A549 (cell line): ENCODE data around the gene CCDC57.

Experiments used
- EHMT2 ChIP-seq: fragments of 200-600 bp; sonication (generic); IDR thresholded peaks from 2 replicates; pipeline ENCODE4 v1.6.1; 2016; ENCODE audit warnings: antibody characterized with exemption, low read depth, mild to moderate bottlenecking, moderate library complexity
- EP300 ChIP-seq, 2 experiments: fragments of >200 bp; sonication (Bioruptor Twin); formaldehyde crosslinking; IDR thresholded peaks; 2 replicates in 1 of 2; 3 replicates in 1 of 2; pipeline ENCODE4 v1.6.1; 2016 to 2017
- FOSL2 ChIP-seq, 2 experiments: fragments of 450-650 bp in 1 of 2; fragments of >200 bp in 1 of 2; sonication (Bioruptor Twin) in 1 of 2; formaldehyde crosslinking; IDR thresholded peaks; 2 replicates each; pipeline versions ENCODE4 v1.5.0 to v1.6.1; 2016 to 2020; ENCODE audit warnings: mild to moderate bottlenecking in 1 of 2, moderate library complexity in 1 of 2
- KDM5A ChIP-seq: fragments of 200-600 bp; sonication (generic); IDR thresholded peaks from 2 replicates; pipeline ENCODE4 v1.6.1; 2016; ENCODE audit warnings: antibody characterized with exemption, mild to moderate bottlenecking
- NPAS2 ChIP-seq: fragments of 250-450 bp; sonication (Bioruptor Pico); IDR thresholded peaks from 2 replicates; pipeline ENCODE4 v1.8.0; 2022; ENCODE audit warnings: mild to moderate bottlenecking, moderate library complexity, borderline replicate concordance
- NR3C1 ChIP-seq: fragments of >200 bp; sonication (Bioruptor Twin); formaldehyde crosslinking; IDR thresholded peaks from 3 replicates; pipeline ENCODE4 v1.6.1; 2017
- POLR2A ChIP-seq: IDR thresholded peaks from 2 replicates; pipeline ENCODE4 v1.6.1; 2012; ENCODE audit warnings: mild to moderate bottlenecking, low read length
- TF ChIP-seq, protein P1 (sequence below): fragments of 200-600 bp; sonication (generic); IDR thresholded peaks from 2 replicates; pipeline ENCODE4 v1.6.1; 2016; ENCODE audit warnings: antibody characterized with exemption, mild to moderate bottlenecking, moderate library complexity
- TF ChIP-seq, protein P2 (sequence below): fragments of >200 bp; sonication (Bioruptor Twin); formaldehyde crosslinking; IDR thresholded peaks from 3 replicates; pipeline ENCODE4 v1.5.1; 2016
- TF ChIP-seq, protein P3 (sequence below): fragments of 450-650 bp; IDR thresholded peaks from 2 replicates; pipeline ENCODE4 v1.6.1; 2014; ENCODE audit warnings: antibody characterized with exemption
- TF ChIP-seq, protein P4 (sequence below): IDR thresholded peaks from 2 replicates; pipeline ENCODE4 v1.6.1; 2012

DNA sequence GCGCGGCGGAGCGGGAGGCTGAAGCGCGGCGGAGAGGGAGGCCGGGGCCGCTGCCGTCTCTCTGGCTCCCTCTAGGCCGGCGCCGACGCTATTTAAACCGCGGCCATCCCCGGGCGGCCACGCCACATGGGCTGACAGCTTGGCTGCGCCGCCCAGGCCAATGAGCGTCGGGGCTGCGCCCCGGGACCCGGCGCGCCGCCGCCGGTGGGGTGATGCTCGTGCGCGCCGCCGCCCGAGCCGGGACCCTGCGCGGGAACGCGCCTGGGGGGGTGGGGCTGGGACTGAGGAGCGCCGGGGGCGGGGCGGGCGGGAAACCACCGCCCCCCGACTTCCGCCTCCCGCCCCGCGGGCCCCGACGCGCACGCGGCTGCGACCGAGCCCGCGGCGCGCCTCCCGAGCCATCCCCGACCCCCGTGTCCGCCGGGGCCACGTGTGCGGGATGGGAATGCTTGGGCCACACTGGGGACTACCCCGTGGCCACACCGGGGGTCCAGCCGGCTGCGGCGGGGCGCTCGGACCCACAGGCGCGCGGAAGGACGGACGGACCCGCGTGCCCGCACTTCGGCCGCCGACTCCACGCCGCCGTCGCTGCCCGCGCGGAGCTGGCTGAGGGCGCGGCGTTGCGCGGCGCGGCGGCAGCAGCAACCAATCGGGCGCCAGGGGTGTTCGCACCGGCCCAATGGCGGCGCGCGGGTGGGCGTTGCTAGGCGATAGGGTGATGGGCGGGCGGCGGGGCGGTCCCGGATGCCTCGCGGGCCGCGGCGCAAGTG is 114.3 kb downstream of the CCDC57 start, which contains the start of gene FASN:
- TF ChIP-seq, protein P1, sequence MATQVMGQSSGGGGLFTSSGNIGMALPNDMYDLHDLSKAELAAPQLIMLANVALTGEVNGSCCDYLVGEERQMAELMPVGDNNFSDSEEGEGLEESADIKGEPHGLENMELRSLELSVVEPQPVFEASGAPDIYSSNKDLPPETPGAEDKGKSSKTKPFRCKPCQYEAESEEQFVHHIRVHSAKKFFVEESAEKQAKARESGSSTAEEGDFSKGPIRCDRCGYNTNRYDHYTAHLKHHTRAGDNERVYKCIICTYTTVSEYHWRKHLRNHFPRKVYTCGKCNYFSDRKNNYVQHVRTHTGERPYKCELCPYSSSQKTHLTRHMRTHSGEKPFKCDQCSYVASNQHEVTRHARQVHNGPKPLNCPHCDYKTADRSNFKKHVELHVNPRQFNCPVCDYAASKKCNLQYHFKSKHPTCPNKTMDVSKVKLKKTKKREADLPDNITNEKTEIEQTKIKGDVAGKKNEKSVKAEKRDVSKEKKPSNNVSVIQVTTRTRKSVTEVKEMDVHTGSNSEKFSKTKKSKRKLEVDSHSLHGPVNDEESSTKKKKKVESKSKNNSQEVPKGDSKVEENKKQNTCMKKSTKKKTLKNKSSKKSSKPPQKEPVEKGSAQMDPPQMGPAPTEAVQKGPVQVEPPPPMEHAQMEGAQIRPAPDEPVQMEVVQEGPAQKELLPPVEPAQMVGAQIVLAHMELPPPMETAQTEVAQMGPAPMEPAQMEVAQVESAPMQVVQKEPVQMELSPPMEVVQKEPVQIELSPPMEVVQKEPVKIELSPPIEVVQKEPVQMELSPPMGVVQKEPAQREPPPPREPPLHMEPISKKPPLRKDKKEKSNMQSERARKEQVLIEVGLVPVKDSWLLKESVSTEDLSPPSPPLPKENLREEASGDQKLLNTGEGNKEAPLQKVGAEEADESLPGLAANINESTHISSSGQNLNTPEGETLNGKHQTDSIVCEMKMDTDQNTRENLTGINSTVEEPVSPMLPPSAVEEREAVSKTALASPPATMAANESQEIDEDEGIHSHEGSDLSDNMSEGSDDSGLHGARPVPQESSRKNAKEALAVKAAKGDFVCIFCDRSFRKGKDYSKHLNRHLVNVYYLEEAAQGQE = no peak; the same call in 1 of the 2 replicates
- TF ChIP-seq, protein P2, sequence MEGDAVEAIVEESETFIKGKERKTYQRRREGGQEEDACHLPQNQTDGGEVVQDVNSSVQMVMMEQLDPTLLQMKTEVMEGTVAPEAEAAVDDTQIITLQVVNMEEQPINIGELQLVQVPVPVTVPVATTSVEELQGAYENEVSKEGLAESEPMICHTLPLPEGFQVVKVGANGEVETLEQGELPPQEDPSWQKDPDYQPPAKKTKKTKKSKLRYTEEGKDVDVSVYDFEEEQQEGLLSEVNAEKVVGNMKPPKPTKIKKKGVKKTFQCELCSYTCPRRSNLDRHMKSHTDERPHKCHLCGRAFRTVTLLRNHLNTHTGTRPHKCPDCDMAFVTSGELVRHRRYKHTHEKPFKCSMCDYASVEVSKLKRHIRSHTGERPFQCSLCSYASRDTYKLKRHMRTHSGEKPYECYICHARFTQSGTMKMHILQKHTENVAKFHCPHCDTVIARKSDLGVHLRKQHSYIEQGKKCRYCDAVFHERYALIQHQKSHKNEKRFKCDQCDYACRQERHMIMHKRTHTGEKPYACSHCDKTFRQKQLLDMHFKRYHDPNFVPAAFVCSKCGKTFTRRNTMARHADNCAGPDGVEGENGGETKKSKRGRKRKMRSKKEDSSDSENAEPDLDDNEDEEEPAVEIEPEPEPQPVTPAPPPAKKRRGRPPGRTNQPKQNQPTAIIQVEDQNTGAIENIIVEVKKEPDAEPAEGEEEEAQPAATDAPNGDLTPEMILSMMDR = peak; percentile 64
- TF ChIP-seq NPAS2 = peak; percentile 77
- TF ChIP-seq, protein P3, sequence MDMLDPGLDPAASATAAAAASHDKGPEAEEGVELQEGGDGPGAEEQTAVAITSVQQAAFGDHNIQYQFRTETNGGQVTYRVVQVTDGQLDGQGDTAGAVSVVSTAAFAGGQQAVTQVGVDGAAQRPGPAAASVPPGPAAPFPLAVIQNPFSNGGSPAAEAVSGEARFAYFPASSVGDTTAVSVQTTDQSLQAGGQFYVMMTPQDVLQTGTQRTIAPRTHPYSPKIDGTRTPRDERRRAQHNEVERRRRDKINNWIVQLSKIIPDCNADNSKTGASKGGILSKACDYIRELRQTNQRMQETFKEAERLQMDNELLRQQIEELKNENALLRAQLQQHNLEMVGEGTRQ = no peak
- no peak for TF ChIP-seq NR3C1
- TF ChIP-seq EHMT2 = no peak
- TF ChIP-seq EP300 (IDR thresholded peaks at IDR 0.05) = no peak
- peak; percentile 99 for TF ChIP-seq POLR2A
- TF ChIP-seq KDM5A = no peak
- TF ChIP-seq, protein P4, sequence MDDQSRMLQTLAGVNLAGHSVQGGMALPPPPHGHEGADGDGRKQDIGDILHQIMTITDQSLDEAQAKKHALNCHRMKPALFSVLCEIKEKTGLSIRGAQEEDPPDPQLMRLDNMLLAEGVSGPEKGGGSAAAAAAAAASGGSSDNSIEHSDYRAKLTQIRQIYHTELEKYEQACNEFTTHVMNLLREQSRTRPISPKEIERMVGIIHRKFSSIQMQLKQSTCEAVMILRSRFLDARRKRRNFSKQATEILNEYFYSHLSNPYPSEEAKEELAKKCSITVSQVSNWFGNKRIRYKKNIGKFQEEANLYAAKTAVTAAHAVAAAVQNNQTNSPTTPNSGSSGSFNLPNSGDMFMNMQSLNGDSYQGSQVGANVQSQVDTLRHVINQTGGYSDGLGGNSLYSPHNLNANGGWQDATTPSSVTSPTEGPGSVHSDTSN = peak; percentile 75
- no peak for TF ChIP-seq FOSL2 (IDR thresholded peaks at IDR 0.05)
- TF ChIP-seq FOSL2 (CRISPR knock-in tag; IDR thresholded peaks at IDR 0.05) = peak; percentile 5; the same call in 1 of the 2 replicates
